A673 (cell line): Measurements from ENCODE around the gene TMEM174.

Experiments
- EZH2 ChIP-seq: fragments of 200-600 bp; sonication (generic); IDR thresholded peaks from 2 replicates; pipeline ENCODE4 v1.6.1; 2017; ENCODE audit warnings: borderline replicate concordance, low read depth, mild to moderate bottlenecking, mixed read lengths, antibody characterized with exemption, low read length; ENCODE audit not compliant: poor library complexity, severe bottlenecking
- TF ChIP-seq, protein P1 (sequence below): fragments of 300-800, 200-600 bp; sonication (generic); conservative IDR thresholded peaks from 2 replicates; pipeline ENCODE4 v1.5.1; 2017; ENCODE audit warnings: low read depth, mild to moderate bottlenecking, antibody characterized with exemption, low read length, moderate library complexity, mixed read lengths

DNA sequence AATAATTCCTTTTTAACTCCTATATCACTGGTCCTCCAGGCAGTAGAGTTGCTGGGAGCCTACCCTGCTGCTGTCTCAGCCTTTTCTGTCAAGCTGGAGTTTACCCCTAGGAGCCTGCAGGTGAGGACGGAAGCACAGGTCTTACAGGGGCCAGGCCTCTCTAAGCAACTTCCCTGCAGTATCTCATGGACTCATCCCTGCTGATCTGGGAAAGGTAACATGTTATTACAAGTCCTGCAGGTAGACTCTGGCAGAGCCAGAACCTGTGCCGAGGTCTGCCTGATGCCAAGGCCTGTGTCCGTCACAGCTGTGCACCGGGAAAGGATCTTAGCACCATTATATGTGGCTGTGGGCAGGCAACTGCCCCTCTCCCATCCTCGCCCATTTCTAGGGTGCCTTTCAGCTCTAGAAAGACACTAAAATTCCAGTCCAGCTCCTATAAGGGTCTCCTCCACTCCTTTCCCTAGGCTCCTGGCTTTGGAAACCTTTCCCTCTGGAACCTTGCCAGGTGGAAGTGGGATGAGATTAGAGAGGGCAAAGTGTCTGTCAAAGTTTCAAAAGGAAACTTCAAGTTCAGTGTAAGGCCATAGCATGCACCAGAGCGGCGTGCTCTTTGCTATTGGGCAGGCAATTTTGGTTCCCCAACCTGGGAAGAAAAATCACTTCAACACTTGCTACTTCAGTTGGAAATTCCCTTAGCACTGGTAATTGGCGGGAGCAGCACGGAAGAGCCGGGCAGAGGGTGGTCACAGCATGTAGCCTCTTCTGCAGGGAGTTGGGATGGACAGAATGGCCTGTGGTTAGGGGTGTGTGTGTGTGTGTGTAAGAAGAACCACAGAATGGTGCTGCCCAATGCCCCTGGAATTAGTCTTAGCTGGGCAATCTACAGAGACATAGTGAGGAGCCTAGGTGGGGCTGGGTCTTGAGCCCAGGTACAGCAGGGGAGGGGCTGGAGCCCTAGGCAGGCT lies 35.1 kb upstream of the TMEM174 start:
- TF ChIP-seq, protein P1, sequence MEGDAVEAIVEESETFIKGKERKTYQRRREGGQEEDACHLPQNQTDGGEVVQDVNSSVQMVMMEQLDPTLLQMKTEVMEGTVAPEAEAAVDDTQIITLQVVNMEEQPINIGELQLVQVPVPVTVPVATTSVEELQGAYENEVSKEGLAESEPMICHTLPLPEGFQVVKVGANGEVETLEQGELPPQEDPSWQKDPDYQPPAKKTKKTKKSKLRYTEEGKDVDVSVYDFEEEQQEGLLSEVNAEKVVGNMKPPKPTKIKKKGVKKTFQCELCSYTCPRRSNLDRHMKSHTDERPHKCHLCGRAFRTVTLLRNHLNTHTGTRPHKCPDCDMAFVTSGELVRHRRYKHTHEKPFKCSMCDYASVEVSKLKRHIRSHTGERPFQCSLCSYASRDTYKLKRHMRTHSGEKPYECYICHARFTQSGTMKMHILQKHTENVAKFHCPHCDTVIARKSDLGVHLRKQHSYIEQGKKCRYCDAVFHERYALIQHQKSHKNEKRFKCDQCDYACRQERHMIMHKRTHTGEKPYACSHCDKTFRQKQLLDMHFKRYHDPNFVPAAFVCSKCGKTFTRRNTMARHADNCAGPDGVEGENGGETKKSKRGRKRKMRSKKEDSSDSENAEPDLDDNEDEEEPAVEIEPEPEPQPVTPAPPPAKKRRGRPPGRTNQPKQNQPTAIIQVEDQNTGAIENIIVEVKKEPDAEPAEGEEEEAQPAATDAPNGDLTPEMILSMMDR: no peak
- no peak for TF ChIP-seq EZH2
